ENCODE measurements around the gene ZFHX3.

- TF ChIP-seq CTCF (IDR thresholded peaks at IDR 0.05) (no peak), EP300 (IDR thresholded peaks at IDR 0.05) (no peak)
These were observed 206.4 kb downstream of the ZFHX3 start for GRCh38 chr16:72841506-72841905.

Data from tibial nerve (tissue), 4 donors.